ENCODE data around the gene PARP9. TPM values are rescaled to one million over a fixed set of nuclear protein-coding genes. Genes with fewer than 3 reads are reported as not detected.
A peak's percentile ranks its signal among the peaks of the same experiment; 100 is the strongest.

Gene PARP9
- total RNA-seq, 3 donors from 2014 or later: 18.2 to 30.9 (median 20.3) TPM

GRCh38 chr3:122558605-122559004 is 5.5 kb downstream of the PARP9 start:
- Mint-ChIP-seq H3K36me3 (ENCODE audit: insufficient read depth) (peaks cover 42% of the 10 kb centered on the region), H3K9me3 (no peaks in the 10 kb centered on the region), H3K4me3 (no peak overlapping the region), H3K4me1 (ENCODE audit: low read depth) (peaks cover 46% of the 10 kb centered on the region), H3K27me3 (ENCODE audit: low read depth) (no peaks in the 10 kb centered on the region)
- no peak for ATAC-seq
- DNase-seq: no peak

- DNase-seq: no peak
- no peak overlapping the region for H3K4me3 Mint-ChIP-seq
- H3K36me3 Mint-ChIP-seq (ENCODE audit: insufficient read depth): peaks cover 46% of the 10 kb centered on the region
- ATAC-seq: no peak
- no peaks in the 10 kb centered on the region for H3K27me3 Mint-ChIP-seq (ENCODE audit: low read depth)
- no peaks in the 10 kb centered on the region for H3K9me3 Mint-ChIP-seq
- peaks cover 39% of the 10 kb centered on the region for H3K4me1 Mint-ChIP-seq (ENCODE audit: low read depth)
Observed at GRCh38 chr3:122557356-122557755, 6.7 kb downstream of the PARP9 start.

- ATAC-seq: no peak
- peaks cover 50% of the 10 kb centered on the region for H3K36me3 Mint-ChIP-seq (ENCODE audit: insufficient read depth)
- no peaks in the 10 kb centered on the region for H3K27me3 Mint-ChIP-seq (ENCODE audit: low read depth)
- H3K4me1 Mint-ChIP-seq (ENCODE audit: low read depth): peaks cover 24% of the 10 kb centered on the region
- no peaks in the 10 kb centered on the region for H3K9me3 Mint-ChIP-seq
- no peak for DNase-seq
- H3K4me3 Mint-ChIP-seq: no peak overlapping the region
Observed at GRCh38 chr3:122555275-122556071, 8.6 kb downstream of the PARP9 start.

- H3K36me3 Mint-ChIP-seq (ENCODE audit: insufficient read depth): peaks cover 57% of the 10 kb centered on the region
- H3K9me3 Mint-ChIP-seq: no peaks in the 10 kb centered on the region
- peaks cover 20% of the 10 kb centered on the region for H3K4me1 Mint-ChIP-seq (ENCODE audit: low read depth)
- DNase-seq: no peak
- H3K4me3 Mint-ChIP-seq: no peak overlapping the region
- ATAC-seq: no peak
- no peaks in the 10 kb centered on the region for H3K27me3 Mint-ChIP-seq (ENCODE audit: low read depth)
Observed at GRCh38 chr3:122553171-122553570, 10.9 kb downstream of the PARP9 start.

- H3K4me1 Mint-ChIP-seq (ENCODE audit: low read depth): peaks cover 6% of the 10 kb centered on the region
- H3K27me3 Mint-ChIP-seq (ENCODE audit: low read depth): no peaks in the 10 kb centered on the region
- ATAC-seq (no peak), DNase-seq (no peak)
- peaks cover 67% of the 10 kb centered on the region for H3K36me3 Mint-ChIP-seq (ENCODE audit: insufficient read depth)
- no peaks in the 10 kb centered on the region for H3K9me3 Mint-ChIP-seq
- no peak overlapping the region for H3K4me3 Mint-ChIP-seq
Observed at GRCh38 chr3:122548619-122549018, 15.5 kb downstream of the PARP9 start.

- peaks cover 62% of the 10 kb centered on the region for H3K36me3 Mint-ChIP-seq (ENCODE audit: insufficient read depth)
- ATAC-seq (no peak), DNase-seq (no peak)
- H3K4me1 Mint-ChIP-seq (ENCODE audit: low read depth): peaks cover 2% of the 10 kb centered on the region
- no peak overlapping the region for H3K4me3 Mint-ChIP-seq
- no peaks in the 10 kb centered on the region for H3K27me3 Mint-ChIP-seq (ENCODE audit: low read depth)
- H3K9me3 Mint-ChIP-seq: no peaks in the 10 kb centered on the region
Observed at GRCh38 chr3:122548076-122548475, 16.0 kb downstream of the PARP9 start.

GRCh38 chr3:122546151-122546550 is 17.9 kb downstream of the PARP9 start:
- H3K4me1 Mint-ChIP-seq (ENCODE audit: low read depth): peaks cover 1% of the 10 kb centered on the region
- DNase-seq (no peak), ATAC-seq (no peak)
- H3K36me3 Mint-ChIP-seq (ENCODE audit: insufficient read depth): peaks cover 59% of the 10 kb centered on the region
- no peak overlapping the region for H3K4me3 Mint-ChIP-seq
- H3K9me3 Mint-ChIP-seq: no peaks in the 10 kb centered on the region
- no peaks in the 10 kb centered on the region for H3K27me3 Mint-ChIP-seq (ENCODE audit: low read depth)

GRCh38 chr3:122538956-122539490 is 25.1 kb downstream of the PARP9 start:
- H3K27me3 Mint-ChIP-seq (ENCODE audit: low read depth): no peaks in the 10 kb centered on the region
- DNase-seq (no peak), ATAC-seq (no peak)
- H3K4me3 Mint-ChIP-seq: no peak overlapping the region
- peaks cover 43% of the 10 kb centered on the region for H3K36me3 Mint-ChIP-seq (ENCODE audit: insufficient read depth)
- no peaks in the 10 kb centered on the region for H3K9me3 Mint-ChIP-seq
- H3K4me1 Mint-ChIP-seq (ENCODE audit: low read depth): peaks cover 16% of the 10 kb centered on the region

GRCh38 chr3:122536632-122537001 is 27.5 kb downstream of the PARP9 start:
- H3K27me3 Mint-ChIP-seq (ENCODE audit: low read depth): no peaks in the 10 kb centered on the region
- DNase-seq (no peak), ATAC-seq (no peak)
- no peak overlapping the region for H3K4me3 Mint-ChIP-seq
- peaks cover 39% of the 10 kb centered on the region for H3K4me1 Mint-ChIP-seq (ENCODE audit: low read depth)
- H3K36me3 Mint-ChIP-seq (ENCODE audit: insufficient read depth): peaks cover 59% of the 10 kb centered on the region
- no peaks in the 10 kb centered on the region for H3K9me3 Mint-ChIP-seq

GRCh38 chr3:122535964-122536631 is 28.0 kb downstream of the PARP9 start:
- Mint-ChIP-seq H3K36me3 (ENCODE audit: insufficient read depth) (peaks cover 61% of the 10 kb centered on the region), H3K9me3 (no peaks in the 10 kb centered on the region), H3K4me3 (no peak overlapping the region), H3K27me3 (ENCODE audit: low read depth) (no peaks in the 10 kb centered on the region), H3K4me1 (ENCODE audit: low read depth) (peaks cover 39% of the 10 kb centered on the region)
- no peak for ATAC-seq
- DNase-seq: no peak

GRCh38 chr3:122533931-122534334 is 30.2 kb downstream of the PARP9 start:
- peaks cover 36% of the 10 kb centered on the region for H3K4me1 Mint-ChIP-seq (ENCODE audit: low read depth)
- DNase-seq (no peak), ATAC-seq (peak; percentile 97 to 100)

GRCh38 chr3:122533480-122533879 is 30.6 kb downstream of the PARP9 start:
- ATAC-seq: peak; percentile 35 to 44
- Mint-ChIP-seq H3K4me3 (no peak overlapping the region), H3K27me3 (ENCODE audit: low read depth) (no peaks in the 10 kb centered on the region), H3K9me3 (no peaks in the 10 kb centered on the region), H3K4me1 (ENCODE audit: low read depth) (peaks cover 36% of the 10 kb centered on the region), H3K36me3 (ENCODE audit: insufficient read depth) (peaks cover 57% of the 10 kb centered on the region)
- no peak for DNase-seq

More at GRCh38 chr3:122533931-122534334, 30.2 kb downstream of the PARP9 start:
- H3K27me3 Mint-ChIP-seq (ENCODE audit: low read depth): no peaks in the 10 kb centered on the region
- peaks cover 60% of the 10 kb centered on the region for H3K36me3 Mint-ChIP-seq (ENCODE audit: insufficient read depth)
- H3K4me3 Mint-ChIP-seq: no peak overlapping the region
- H3K9me3 Mint-ChIP-seq: no peaks in the 10 kb centered on the region

- Mint-ChIP-seq H3K9me3 (no peaks in the 10 kb centered on the region), H3K36me3 (ENCODE audit: insufficient read depth) (peaks cover 45% of the 10 kb centered on the region), H3K4me1 (ENCODE audit: low read depth) (peaks cover 31% of the 10 kb centered on the region), H3K27me3 (ENCODE audit: low read depth) (no peaks in the 10 kb centered on the region), H3K4me3 (no peak overlapping the region)
- ATAC-seq: no peak
- DNase-seq: no peak
Observed at GRCh38 chr3:122530164-122530563, 33.9 kb downstream of the PARP9 start.

GRCh38 chr3:122523317-122523716 is 40.8 kb downstream of the PARP9 start:
- no peak for ATAC-seq
- DNase-seq: no peak
- no peaks in the 10 kb centered on the region for H3K4me1 Mint-ChIP-seq (ENCODE audit: low read depth)
- H3K36me3 Mint-ChIP-seq (ENCODE audit: insufficient read depth): peaks cover 4% of the 10 kb centered on the region
- H3K4me3 Mint-ChIP-seq: no peak overlapping the region
- H3K9me3 Mint-ChIP-seq: no peaks in the 10 kb centered on the region
- H3K27me3 Mint-ChIP-seq (ENCODE audit: low read depth): no peaks in the 10 kb centered on the region

GRCh38 chr3:122520861-122521260 is 43.2 kb downstream of the PARP9 start:
- Mint-ChIP-seq H3K9me3 (no peaks in the 10 kb centered on the region), H3K36me3 (ENCODE audit: insufficient read depth) (no peaks in the 10 kb centered on the region), H3K4me1 (ENCODE audit: low read depth) (no peaks in the 10 kb centered on the region), H3K27me3 (ENCODE audit: low read depth) (no peaks in the 10 kb centered on the region), H3K4me3 (no peak overlapping the region)
- ATAC-seq (no peak), DNase-seq (no peak)
